ENCODE results near the gene CDS2.

- TF ChIP-seq CTCF (IDR thresholded peaks at IDR 0.05; ENCODE audit: low read depth, low read length, missing input control): no peak
- no peak for TF ChIP-seq MAX (IDR thresholded peaks at IDR 0.05)
- TF ChIP-seq RAD21 (IDR thresholded peaks at IDR 0.05): no peak
- no peak for TF ChIP-seq REST (IDR thresholded peaks at IDR 0.05)
- TF ChIP-seq GABPA (IDR thresholded peaks at IDR 0.05 in 1 of 2, conservative IDR thresholded peaks at IDR 0.05 in 1 of 2): no peak
- TF ChIP-seq HNF4G (IDR thresholded peaks at IDR 0.05): no peak
- TF ChIP-seq TAF1 (conservative IDR thresholded peaks at IDR 0.05): no peak
- no peak for TF ChIP-seq ZBTB33 (IDR thresholded peaks at IDR 0.05)
Observed at GRCh38 chr20:5214826-5215225, 88.0 kb downstream of the CDS2 start.
